ENCODE results near the gene ZBTB48.
"Not testable (repeated sequence)": the region's sequence is repeated elsewhere in the genome, so short reads cannot be mapped to it uniquely, and the experiment has no call there.

ZBTB48 gene

DNA sequence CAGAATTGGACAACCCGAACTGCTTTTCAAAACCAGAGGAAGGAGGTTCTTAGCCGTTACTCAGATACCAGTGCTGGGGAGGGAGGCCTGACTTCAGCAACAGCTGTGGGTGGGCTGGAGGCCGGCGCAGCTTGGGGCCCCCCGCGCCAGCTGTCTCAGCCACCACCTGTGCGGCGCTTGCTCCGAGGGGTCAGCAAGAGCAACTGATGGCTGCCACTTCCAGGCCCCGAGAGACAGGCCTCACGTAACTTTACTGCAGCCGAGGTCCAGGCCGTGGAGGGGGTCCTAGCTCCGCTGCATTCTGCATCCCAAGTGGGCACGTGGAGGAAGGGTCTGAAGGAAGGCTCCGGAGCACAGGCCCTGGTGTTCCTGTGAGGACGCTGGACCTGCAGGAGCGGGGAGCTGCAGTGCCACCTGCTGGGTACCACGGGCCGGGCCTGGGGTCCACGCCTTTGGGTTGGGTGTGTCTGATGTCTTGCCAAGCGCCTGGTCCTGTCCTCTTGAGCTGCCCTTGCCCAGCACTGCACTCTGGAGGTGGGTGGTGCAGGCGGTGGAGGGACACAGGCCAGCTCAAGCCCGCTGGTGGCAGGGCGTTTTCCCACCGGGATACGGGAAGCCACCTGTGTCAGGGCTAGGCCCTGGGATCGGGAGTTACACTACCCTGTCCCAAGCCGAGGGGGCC is 54.7 kb downstream of the ZBTB48 start:
- no peak for DNase-seq (ENCODE audit: low read depth)

DNA sequence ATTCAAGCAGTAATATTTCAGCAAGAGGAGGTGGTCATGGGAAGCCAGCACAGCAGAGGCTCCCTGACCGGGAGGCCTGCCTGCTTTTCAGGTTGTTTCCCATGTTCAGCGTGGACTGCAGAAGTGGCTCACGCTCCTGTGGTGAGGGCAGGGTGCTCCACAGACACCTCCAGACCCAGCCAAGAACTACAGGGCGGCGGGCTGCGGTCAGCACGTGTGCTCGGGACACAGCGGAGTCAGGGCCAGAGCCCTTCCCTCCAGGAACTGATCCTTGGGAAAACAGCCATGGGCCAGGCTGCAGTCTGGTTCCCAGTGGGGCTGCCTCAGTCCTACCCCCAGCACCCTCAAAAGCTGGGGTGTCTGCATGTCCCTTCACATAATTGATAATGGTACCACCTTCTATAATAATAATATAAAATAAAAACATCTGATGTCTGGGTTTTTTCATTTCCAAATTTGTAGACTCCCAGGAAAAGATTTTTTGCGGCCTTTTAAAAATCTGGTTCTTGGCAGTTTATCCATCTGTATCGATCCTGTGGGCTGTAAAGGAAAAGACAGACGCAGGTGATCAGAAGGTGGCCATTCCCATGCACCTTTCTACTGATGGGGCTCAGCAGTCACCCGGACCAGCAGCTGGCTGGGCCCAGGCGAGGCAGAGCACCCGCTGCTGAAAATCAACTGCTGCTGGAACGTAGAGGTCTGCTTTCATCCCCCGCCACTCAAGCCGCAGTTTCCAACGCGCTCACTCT is 55.5 kb downstream of the ZBTB48 start:
- no peak for DNase-seq (ENCODE audit: low read depth)

DNA sequence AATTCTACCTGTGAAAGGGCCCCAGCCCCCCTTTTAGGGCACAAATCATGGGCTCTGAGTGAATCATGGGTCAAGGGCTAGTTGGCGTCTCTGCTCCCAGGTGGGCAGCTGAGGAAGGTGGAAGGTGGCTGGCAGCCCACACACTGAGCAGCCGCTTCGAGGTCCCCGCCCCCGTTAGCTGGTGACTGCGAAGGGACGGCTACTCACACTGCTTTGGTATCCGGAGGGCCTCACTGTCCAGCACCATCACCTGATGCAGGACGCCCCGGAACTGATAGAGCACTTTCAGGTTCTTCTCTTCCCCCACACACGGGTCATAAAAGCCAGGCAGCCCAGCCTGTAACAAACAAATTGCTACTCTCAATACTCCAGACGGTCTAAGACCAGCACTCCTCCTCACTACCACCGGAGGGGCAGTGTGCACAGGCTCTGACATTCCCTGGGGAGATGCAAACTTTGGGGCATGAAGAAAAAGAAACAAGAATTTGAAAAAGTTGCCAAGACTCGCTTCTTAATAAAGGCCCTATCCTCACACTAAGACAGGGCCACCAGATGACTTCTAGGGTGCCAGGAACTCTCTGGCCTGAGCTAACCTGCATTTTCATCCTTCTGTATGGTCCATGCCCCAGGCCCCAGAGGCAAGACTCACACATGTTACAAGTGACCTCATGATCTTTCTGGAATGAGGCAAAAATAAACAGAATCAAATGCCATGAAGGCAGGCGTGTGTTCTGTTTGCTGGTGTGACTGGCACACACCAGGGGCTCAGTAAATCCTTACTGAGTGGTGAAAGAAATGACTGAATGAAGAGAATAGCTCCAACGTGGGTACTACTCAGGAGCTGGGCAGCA is 56.3 kb downstream of the ZBTB48 start:
- DNase-seq (ENCODE audit: low read depth) = no peak

DNA sequence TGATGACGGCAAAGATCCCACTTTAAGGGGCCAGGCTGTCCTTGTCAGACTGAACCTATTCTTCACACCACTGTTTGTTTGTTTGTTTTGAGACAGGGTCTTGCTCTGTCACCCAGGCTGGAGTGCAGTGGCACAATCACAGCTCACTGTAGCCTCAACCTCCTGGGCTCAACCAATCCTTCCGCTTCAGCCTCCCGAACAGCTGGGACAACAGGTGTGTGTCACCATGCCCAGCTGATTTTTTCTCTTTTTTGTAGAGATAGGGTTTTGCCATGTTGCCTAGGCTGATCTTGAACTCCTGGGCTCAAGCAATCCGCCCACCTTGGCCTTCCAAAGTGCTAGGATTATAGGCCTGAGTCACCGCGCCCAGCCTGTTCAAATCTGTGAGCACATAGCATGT is 57.0 kb downstream of the ZBTB48 start:
- not testable (repeated sequence) for DNase-seq (ENCODE audit: low read depth)

DNA sequence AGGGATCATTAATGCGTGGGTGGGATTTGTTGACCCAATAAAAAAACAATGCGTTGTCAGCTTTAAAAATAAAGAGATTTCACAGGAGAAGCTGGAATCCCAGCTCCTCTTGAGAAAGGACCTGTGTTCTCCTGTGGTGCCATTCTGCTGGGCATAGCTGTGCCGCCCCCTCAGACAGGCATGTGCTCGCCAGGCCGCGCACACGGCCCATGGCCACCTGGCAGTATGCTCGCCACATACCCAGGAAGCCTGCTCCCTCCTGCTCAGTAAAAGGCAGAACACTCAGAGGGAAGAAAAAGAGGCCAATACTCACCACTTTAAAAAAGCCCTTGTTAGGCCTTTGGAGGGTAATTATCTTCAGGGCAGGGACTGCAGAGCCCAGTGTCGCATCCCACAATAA is 58.0 kb downstream of the ZBTB48 start:
- DNase-seq (ENCODE audit: low read depth) = no peak

DNA sequence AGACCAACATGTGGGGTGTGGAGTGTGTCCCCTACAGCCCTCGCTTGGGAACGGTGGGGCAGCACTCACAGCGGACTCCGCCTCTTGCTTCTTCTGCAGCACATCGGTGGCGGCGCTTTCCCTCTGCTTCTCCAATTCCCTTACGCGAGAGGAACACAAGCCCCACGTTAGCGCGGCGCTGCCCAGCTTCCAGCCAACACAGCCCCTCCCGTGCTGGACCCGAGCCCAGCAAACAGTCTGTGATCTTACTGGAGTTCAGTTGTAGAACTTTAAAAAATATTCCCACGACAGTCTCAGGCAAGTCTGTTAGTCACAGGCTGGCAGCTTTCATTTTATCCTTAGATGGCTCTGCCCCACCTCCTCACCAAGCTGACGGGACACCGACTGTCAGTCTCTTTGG is 58.4 kb downstream of the ZBTB48 start:
- no peak for DNase-seq (ENCODE audit: low read depth)

All from HS-27A (cell line).